ENCODE data around the gene SLC38A9.

SLC38A9 gene

GRCh38 chr5:55649963-55650362 is 62.2 kb downstream of the SLC38A9 start:
- no peak for DNase-seq (ENCODE audit: low read depth)

DNA sequence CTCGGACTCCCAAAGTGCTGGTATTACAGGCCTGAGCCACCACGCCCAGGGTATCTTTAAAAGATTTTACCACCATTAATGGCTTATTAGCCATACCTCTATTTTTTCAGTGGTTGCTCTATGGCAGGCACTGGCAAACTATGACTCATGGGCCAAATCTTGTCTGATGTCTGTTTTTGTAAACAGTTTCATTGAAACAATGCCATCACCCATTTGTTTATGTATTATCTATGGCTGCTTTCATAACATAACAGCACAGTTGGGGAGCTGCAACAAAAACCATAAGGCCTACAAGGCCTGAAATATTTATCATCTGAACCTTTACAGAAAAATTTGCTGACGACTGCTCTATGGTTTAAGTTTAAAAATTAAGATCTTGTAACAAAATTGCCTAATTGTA is 66.8 kb downstream of the SLC38A9 start:
- no peak for DNase-seq (ENCODE audit: low read depth)

- no peak for DNase-seq (ENCODE audit: low read depth)
Measured at GRCh38 chr5:55638455-55638854, 73.7 kb downstream of the SLC38A9 start.

DNA sequence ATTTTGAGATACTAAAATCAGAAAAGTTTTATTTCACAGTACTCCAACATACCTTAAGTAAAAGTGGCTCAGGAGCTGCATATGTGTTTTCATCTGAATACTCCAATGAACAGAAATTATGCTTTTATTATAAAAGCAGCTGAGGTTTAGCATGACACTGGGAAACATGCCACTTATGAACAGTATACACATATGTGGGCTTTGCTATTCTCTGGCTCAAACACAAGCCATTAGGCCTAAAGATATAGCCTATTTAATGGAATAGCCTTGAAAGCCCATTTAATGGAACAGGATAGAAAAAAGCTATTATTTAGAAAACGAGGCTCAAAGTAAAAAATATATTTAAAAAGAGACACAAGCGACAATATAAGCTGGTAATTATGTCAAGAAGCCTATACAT is 74.1 kb downstream of the SLC38A9 start:
- no peak for DNase-seq (ENCODE audit: low read depth)

GRCh38 chr5:55636683-55637082 is 75.4 kb downstream of the SLC38A9 start:
- no peak for DNase-seq (ENCODE audit: low read depth)

DNA sequence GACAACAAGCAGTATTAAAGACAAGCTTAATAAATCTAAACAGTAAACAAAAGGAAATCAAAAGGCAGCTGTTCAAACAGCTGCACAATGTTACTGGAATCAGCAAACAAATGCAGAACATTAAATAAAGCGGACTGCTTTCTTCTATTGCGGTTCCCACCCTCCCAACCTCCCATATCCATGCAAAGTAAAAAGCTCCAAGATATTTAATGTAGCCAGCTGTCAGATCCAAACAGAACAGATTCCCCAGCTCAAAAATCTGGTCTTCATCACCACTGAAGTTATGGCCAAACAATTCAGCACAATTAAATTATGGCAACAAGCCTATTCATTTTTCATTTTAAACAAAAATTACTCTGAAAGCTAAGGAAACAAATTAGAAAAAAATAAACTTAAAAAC is 75.9 kb downstream of the SLC38A9 start:
- no peak for DNase-seq (ENCODE audit: low read depth)

GRCh38 chr5:55634866-55635265 is 77.3 kb downstream of the SLC38A9 start:
- DNase-seq (ENCODE audit: low read depth), result no peak

DNA sequence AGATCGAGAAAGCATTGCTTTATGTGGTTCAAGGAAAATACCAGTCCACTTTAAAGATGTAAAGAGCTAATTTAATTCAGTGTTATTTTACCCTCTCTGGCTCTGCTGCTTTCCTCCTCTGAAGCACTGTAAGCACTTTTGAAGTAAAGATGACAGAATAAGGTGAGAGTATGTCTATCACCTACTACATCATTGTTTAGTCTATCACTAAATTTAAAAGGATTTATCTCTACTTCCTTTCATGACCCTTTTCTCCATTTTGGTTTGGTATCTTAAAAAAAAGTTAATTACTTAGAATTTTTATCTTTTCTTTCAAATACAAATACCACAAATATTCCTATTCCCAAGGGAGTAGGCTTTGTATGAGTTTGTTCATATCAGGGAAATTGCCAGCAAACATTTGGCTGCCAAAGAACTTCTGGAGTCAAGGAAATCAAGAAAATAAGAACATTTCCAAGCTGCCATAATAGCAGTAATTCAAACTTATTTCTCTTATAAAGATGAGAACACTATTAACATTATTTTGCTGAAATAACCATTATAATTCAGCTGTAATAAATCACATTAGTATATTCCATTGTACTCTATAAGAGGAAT is 77.8 kb downstream of the SLC38A9 start:
- DNase-seq (ENCODE audit: low read depth), result no peak

DNA sequence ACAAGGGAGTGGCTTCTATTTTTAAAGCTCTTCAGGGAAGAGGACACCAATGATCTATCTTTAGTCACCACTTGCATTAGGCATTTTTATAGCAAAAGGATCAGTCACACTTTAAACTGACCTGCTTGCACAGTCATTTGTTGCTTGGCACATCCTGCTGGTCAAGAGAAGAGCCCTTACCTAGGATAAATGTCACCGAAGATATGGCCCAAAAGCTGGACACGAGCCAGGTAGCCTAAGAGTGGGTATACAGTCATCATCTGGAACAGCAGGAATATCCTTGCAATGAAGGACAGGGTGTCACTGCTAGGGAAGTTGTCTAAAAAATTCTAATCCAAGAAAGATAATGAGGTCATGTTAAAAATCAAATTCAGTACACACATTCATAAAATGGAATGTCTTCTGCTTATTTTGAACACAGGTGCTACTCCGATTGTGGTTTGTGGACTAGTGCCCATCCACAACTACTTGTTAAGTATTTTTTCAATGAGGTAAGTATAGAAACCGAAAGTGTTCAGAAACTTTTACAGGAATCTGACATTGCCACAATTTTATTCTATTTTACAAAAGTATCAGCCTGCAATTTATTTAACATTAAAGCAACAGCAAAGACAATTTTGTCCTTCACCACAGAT is 78.4 kb downstream of the SLC38A9 start:
- no peak for DNase-seq (ENCODE audit: low read depth)

- DNase-seq (ENCODE audit: low read depth), result no peak
Measured at GRCh38 chr5:55629815-55630214, 82.3 kb downstream of the SLC38A9 start.

GRCh38 chr5:55626790-55627189 is 85.3 kb downstream of the SLC38A9 start:
- DNase-seq (ENCODE audit: low read depth), result no peak

DNA sequence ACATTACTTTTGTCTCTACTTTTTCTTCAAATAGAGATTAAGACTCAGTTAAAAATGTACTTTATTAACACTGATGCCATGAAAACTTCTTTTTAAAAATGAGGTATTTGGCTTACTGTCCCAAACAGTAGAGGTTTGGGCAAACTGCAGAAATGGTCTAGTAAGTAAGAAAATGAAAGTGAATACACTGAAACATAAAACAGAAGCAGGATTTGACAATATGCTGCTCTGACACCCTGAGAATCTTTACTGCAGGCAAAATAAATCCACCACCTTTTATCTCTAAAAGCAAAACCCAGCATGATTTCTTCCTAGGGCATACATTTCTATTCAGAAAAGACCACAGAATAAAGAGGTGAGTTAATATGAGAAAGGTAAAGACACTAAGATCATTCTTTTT is 86.2 kb downstream of the SLC38A9 start:
- DNase-seq (ENCODE audit: low read depth), result no peak

DNA sequence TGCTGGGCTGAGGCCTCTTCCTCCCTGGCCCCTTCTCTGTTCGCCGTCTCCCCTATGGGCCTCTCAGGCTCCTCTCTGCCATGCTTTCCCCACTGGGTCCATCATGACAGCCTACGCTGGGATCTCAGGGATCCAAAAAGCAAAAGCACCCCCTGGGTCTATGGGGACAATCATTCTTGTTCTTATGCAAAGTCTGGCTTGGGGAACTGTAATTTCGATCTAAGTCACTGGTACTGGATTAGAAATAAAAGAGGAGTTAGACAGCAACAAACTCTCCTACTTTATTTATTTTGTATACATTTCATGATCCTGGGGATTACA is 86.6 kb downstream of the SLC38A9 start:
- no peak for DNase-seq (ENCODE audit: low read depth)

GRCh38 chr5:55624841-55625588 is 87.1 kb downstream of the SLC38A9 start:
- DNase-seq (ENCODE audit: low read depth), result no peak

GRCh38 chr5:55623789-55624188 is 88.3 kb downstream of the SLC38A9 start:
- no peak for DNase-seq (ENCODE audit: low read depth)

GRCh38 chr5:55622460-55622859 is 89.7 kb downstream of the SLC38A9 start:
- no peak for DNase-seq (ENCODE audit: low read depth)

DNA sequence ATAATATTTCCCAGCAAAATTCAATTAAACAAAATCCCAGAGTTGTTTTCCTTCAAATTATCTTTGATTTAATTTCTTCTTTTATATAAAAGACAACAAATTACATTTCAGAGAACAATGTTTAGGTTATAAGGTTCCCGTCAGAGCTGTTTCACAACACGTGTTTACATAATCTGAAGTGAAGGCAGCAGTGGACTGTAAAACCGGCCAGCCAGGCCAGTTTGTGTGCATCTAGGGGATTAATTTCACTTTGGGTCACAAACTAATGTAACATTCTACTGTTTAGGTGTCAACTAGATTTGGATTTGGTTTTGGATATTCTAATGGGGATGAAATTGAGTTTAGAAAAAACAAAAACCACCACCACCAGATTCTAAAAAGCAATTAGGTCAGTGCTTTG is 90.9 kb downstream of the SLC38A9 start:
- no peak for DNase-seq (ENCODE audit: low read depth)

DNA sequence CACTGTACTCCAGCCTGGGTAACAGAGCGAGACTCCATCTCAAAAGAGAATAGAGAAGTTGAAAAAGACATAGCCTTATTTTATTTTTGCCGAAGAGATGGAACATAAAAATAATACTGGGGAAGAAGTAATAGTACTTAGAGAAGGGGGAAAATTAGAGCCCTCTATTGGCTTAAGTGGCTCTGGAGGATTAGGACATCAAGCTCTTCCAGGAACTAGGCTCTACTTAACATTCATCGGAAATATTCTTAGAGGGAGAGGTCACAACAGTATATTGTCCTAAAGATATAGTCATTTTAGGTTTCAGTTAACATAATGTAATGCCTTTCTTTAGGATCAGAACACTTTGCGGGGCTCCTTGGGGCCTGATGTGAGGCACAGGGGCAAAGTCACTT is 91.4 kb downstream of the SLC38A9 start:
- DNase-seq (ENCODE audit: low read depth), result no peak

DNA sequence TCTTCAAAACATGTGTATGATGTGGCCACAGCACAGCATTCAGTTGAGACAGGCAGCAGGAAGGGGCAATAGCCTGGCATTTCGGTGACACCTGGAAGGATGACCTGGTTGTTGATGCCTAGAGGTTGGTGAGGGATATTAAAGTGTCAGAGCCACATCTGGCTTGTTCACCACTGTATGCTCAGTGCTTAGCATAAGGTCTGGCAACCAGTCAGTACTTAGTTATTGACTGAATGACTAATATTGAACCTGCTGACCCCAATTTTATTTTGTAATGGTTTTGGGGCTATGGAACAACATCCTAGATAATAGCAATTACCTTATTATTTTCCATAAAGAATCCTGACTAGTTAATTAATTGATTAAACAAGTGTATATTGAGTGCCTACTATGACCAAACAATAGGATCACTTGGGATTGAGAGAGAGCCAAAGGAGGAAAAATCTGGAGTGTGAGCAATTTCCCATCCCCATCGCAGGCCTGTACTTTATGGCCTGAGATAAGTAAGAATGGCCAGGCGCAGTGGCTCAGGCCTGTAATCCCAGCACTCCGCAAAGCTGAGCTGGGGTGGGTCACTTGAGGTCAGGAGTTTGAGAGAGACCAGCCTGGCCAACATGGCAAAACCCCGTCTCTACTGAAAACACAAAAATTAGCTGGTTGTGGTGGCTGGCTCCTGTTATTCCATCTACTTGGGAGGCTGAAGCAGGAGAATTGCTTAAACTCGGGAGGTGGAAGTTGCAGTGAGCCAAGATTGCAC is 91.9 kb downstream of the SLC38A9 start:
- no peak for DNase-seq (ENCODE audit: low read depth)

DNA sequence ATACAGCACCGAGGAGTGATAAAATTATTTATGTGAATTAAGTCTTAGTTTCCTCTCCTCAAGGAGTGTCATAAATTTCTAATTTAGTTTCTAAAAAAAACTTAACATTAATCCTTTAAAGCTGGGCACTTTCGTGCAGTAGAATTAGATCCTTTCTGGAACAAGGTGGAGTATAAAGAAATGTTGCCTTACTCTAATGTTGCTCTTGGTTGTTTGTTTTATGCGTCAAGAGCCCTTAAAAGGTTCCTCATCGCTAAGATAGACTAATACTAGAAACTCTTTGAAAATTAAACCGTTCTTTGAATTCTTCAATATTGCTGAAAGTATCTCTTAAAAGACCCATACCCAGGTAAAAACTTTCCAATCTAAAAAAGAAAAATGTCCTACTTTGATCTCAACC is 93.8 kb downstream of the SLC38A9 start:
- no peak for DNase-seq (ENCODE audit: low read depth)

DNA sequence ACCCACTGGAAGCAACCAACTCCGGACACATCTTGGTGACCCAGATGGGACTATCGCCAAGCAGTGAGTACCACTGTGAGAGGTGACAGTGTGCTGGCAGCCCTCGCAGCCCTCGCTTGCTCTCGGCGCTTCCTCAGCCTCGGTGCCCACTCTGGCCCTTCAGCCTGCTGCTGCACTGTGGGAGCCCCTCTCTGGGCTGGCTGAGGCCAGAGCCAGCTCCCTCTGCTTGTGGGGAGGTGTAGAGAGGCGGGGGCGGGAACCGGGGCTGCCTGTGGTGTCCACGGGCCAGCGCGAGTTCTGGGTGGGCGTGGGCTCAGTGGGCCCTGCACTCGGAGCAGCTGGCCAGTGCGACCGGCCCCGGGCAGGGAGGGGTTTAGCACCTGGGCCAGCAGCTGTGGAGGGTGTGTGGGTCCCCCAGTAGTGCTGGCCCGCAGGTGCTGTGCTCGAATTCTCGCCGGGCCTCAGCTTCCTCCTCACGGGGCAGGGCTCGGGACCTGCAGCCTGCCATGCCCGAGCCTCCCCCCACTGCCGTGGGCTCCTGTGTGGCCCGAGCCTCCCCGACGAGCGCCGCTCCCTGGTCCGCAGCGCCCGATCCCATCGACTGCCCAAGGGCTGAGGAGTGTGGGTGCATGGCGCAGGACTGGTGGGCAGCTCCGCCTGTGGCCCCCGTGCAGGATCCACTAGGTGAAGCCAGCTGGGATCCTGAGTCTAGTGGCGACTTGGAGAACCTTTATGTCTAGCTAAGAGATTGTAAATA is 98.8 kb downstream of the SLC38A9 start:
- DNase-seq (ENCODE audit: low read depth), result no peak

DNA sequence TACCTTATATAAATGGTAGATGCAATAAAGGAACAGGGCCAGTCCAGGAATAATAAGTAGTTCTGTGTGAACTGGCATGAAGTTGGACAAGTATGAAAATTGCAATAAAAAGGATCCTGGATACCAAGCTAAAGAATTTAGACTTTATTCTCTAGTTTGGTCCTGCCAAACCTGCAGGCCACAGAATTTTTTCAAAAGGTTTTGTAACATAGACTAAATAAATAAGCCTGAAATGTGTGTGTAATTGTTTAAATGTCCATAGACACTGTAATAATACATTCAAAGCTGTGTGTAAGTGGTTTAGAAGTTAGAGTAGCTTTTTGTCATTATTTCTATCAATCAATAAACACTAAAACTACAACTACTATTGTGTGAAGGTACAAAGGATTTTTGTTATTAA is 101.6 kb downstream of the SLC38A9 start:
- no peak for DNase-seq (ENCODE audit: low read depth)

Measured in activated T-helper 1 cell treated with Interleukin-2 at 50 U/mL for 16 hours (primary cell).